Natural killer cell (primary cell): ENCODE measurements around the gene CPT2. TPM values are rescaled to one million over a fixed set of nuclear protein-coding genes. Genes with fewer than 3 reads are reported as not detected.

Source experiments
- ATAC-seq, 3 donors: fragments of 150-1000 bp in 2 of 3; fragments of 200-7000 bp in 1 of 3; cut with Tn5 transposase; 1 replicate in 1 of 3; 2 replicates in 2 of 3; pipeline ENCODE4 v1.10.0; 2021; ENCODE audit warnings: mild to moderate bottlenecking in 2 of 3, moderate library complexity in 2 of 3
- DNase-seq, 2 donors: peaks; one replicate each; pipeline versions ENCODE4 v3.0.0 to v3.0.0-alpha.2; 2013 to 2021; ENCODE audit warnings: mixed read lengths in 1 of 2
- H3K27ac ChIP-seq: one replicate; pipeline ENCODE4 v1.5.1; 2013; ENCODE audit warnings: mild to moderate bottlenecking, low read length
- H3K27me3 ChIP-seq: one replicate; pipeline ENCODE4 v1.6.1; 2013; ENCODE audit warnings: low read length; ENCODE audit not compliant: control insufficient read depth, insufficient read depth
- H3K36me3 ChIP-seq: one replicate; pipeline ENCODE4 v1.6.1; 2013; ENCODE audit warnings: low read length; ENCODE audit not compliant: control insufficient read depth, insufficient read depth
- H3K4me1 ChIP-seq: one replicate; pipeline ENCODE4 v1.6.1; 2013; ENCODE audit warnings: low read length; ENCODE audit not compliant: control insufficient read depth, insufficient read depth
- H3K4me3 ChIP-seq: one replicate; pipeline ENCODE4 v1.5.1; 2013; ENCODE audit warnings: low read length
- H3K9me3 ChIP-seq: one replicate; pipeline ENCODE4 v1.6.1; 2013; ENCODE audit warnings: low read length; ENCODE audit not compliant: control insufficient read depth, insufficient read depth
- H3K27ac Mint-ChIP-seq, 2 donors: one replicate each; pipeline ENCODE4 v1.8.0; 2022; ENCODE audit warnings: mild to moderate bottlenecking in 2 of 2, mixed read lengths in 2 of 2, moderate library complexity in 1 of 2
- H3K27me3 Mint-ChIP-seq, 2 donors: one replicate each; pipeline ENCODE4 v1.8.0; 2022; ENCODE audit warnings: low read depth in 2 of 2, mixed read lengths in 2 of 2
- H3K36me3 Mint-ChIP-seq: one replicate; pipeline ENCODE4 v1.8.0; 2022; ENCODE audit warnings: mixed read lengths
- H3K4me1 Mint-ChIP-seq, 2 donors: one replicate each; pipeline ENCODE4 v1.8.0; 2022; ENCODE audit warnings: mixed read lengths in 2 of 2
- H3K4me3 Mint-ChIP-seq: one replicate; pipeline ENCODE4 v1.8.0; 2022; ENCODE audit warnings: mild to moderate bottlenecking, moderate library complexity, mixed read lengths
- H3K9me3 Mint-ChIP-seq, 2 donors: one replicate each; pipeline ENCODE4 v1.8.0; 2022; ENCODE audit warnings: mixed read lengths in 2 of 2
- WGBS: methylation state at CpG from one replicate; pipeline ENCODE4 v1.1.7; 2013; ENCODE audit warnings: missing lambda C conversion rate; ENCODE audit not compliant: insufficient coverage; 5-methylcytosine and 5-hydroxymethylcytosine counted together
- intact Hi-C: fragments of 100-400 bp; cut with micrococcal nuclease; formaldehyde crosslinking; loops from one replicate; pipeline ENCODE4 v1.14.2; 2022
- total RNA-seq, 4 donors: library from RNA; stranded (reverse); fragments of 120-200 nt in 1 of 4; gene quantifications; one replicate each; pipeline versions ENCODE4 v1.2.3 to v1.2.4, GENCODE V29; 2013 to 2022
- TF ChIP-seq, protein P1 (sequence below): fragments of 200-600 bp; IDR thresholded peaks from one replicate; pipeline ENCODE4 v1.8.0; 2022; ENCODE audit warnings: antibody characterized with exemption

CPT2 gene
- total RNA-seq, 3 donors from 2014 or later (not counting 1 experiment from before 2014, with no cell fraction given) = 7.6 to 11.8 (median 9.0) TPM

DNA sequence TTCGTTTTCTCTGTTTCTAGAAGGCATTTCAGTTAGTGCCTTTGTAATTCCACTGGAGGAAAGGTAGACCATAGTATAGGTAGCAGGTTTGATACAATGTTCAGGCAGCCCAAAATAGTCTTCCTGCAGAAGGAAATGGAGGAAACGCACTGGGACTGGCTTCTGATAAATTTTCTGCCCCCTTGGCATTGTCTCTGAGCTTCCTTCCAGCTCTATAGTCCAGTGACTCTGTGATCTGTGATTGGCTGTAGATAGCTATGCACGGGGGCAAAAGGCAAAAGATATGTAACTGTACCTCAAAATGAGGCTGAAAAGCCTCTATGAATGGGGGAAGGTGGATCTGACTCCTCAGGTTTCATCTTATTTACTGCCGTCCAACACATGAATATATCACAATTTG is 47.5 kb downstream of the CPT2 start:
- H3K4me1 ChIP-seq = peaks cover under 1% of the 10 kb centered on the region
- intact Hi-C loops = no loop called here
- Mint-ChIP-seq H3K27me3 (no peaks in the 10 kb centered on the region), H3K4me1 (peaks cover under 1 to 1% of the 10 kb centered on the region in 2 donors), H3K27ac (no peak overlapping the region), H3K9me3 (no peaks in the 10 kb centered on the region), H3K36me3 (no peaks in the 10 kb centered on the region), H3K4me3 (no peak overlapping the region)
- no peaks in the 10 kb centered on the region for H3K9me3 ChIP-seq
- WGBS = 38% methylated on average over 3 of the region's 4 CpGs
- H3K36me3 ChIP-seq = no peaks in the 10 kb centered on the region
- H3K4me3 ChIP-seq = no peak overlapping the region
- no peak for ATAC-seq
- H3K27ac ChIP-seq = no peak overlapping the region
- TF ChIP-seq, protein P1, sequence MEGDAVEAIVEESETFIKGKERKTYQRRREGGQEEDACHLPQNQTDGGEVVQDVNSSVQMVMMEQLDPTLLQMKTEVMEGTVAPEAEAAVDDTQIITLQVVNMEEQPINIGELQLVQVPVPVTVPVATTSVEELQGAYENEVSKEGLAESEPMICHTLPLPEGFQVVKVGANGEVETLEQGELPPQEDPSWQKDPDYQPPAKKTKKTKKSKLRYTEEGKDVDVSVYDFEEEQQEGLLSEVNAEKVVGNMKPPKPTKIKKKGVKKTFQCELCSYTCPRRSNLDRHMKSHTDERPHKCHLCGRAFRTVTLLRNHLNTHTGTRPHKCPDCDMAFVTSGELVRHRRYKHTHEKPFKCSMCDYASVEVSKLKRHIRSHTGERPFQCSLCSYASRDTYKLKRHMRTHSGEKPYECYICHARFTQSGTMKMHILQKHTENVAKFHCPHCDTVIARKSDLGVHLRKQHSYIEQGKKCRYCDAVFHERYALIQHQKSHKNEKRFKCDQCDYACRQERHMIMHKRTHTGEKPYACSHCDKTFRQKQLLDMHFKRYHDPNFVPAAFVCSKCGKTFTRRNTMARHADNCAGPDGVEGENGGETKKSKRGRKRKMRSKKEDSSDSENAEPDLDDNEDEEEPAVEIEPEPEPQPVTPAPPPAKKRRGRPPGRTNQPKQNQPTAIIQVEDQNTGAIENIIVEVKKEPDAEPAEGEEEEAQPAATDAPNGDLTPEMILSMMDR = no peak
- DNase-seq = no peak
- no peaks in the 10 kb centered on the region for H3K27me3 ChIP-seq

DNA sequence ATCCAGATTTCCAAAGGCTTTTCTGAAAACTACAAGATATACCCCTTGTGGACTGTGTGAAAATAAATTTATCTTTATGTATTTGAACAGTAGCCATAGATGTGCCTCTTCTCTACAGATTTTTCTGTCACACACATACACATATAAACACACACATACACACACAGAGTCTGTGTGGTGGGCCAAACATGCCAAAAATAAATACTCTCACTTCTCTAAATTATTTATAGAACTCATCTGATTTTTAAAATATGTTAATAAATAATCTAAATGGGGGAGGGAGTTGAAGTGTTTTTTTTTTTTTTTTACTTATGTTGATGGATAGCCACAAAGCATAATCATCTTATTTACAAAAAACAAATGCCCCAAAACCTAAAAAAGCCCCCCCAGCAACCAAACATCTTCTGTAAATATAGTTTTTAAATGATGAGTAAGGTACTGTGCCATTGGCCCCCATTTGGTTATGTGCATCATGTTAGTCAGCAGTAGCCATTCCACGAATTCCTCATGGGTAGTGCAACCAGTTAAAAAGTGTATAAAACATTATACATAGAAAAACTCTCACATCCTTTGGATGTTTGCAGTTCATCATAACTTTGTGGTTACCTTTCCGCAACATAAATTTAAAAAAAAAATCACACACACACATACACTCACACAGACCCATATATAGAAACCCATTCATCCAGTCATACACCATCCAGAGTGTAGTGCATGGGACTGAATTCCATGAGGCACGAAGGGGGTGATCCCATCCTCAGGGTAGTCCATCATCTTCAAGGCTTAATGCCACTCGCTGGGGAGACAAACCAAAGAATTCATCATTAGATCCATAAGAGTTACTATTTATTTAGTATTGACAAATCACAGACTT is 49.9 kb downstream of the CPT2 start:
- 67% methylated on average over 4 of the region's 4 CpGs for WGBS
- Histone ChIP-seq H3K4me1 (no peaks in the 10 kb centered on the region), H3K27ac (no peak overlapping the region), H3K36me3 (no peaks in the 10 kb centered on the region), H3K4me3 (no peak overlapping the region), H3K9me3 (no peaks in the 10 kb centered on the region), H3K27me3 (no peaks in the 10 kb centered on the region)
- Mint-ChIP-seq H3K27me3 (no peaks in the 10 kb centered on the region), H3K27ac (no peak overlapping the region), H3K36me3 (no peaks in the 10 kb centered on the region), H3K4me3 (no peak overlapping the region), H3K4me1 (no peaks in the 10 kb centered on the region), H3K9me3 (no peaks in the 10 kb centered on the region)
- ATAC-seq (no peak), DNase-seq (no peak)
- TF ChIP-seq, protein P1 = no peak
- intact Hi-C loops = no loop called here

DNA sequence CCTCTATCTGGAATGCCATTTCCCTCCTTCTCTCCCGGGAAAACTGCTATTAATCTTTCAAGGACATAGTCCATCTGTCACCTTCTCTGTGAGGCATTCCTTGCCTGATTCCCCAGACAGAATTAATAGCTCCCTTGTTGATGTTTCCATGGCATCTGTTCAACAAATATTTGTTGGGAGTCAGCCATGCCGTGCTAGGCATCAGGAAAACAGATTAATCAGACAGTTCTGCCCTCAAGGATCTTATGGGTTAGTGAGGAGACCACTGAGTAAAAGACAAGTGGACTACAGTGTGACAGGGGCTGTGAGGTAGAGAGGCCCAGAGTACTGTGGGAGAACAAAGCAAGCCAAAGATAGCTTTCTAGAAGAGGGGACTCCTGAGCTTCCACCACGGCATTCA is 53.1 kb downstream of the CPT2 start:
- Histone ChIP-seq H3K4me3 (no peak overlapping the region), H3K4me1 (no peaks in the 10 kb centered on the region), H3K27me3 (no peaks in the 10 kb centered on the region), H3K27ac (no peak overlapping the region), H3K36me3 (peaks cover 2% of the 10 kb centered on the region), H3K9me3 (no peaks in the 10 kb centered on the region)
- H3K4me1 Mint-ChIP-seq = no peaks in the 10 kb centered on the region
- H3K27ac Mint-ChIP-seq = no peak overlapping the region
- DNase-seq (no peak), ATAC-seq (no peak)
- H3K9me3 Mint-ChIP-seq = no peaks in the 10 kb centered on the region
- TF ChIP-seq, protein P1 = no peak
- no peak overlapping the region for H3K4me3 Mint-ChIP-seq
- H3K36me3 Mint-ChIP-seq = no peaks in the 10 kb centered on the region
- intact Hi-C loops = no loop called here
- 98% methylated on average over 2 of the region's 3 CpGs for WGBS
- H3K27me3 Mint-ChIP-seq = no peaks in the 10 kb centered on the region
